HG03521 (cell line): ENCODE results near the gene KDM1A.

Experiments used
- ATAC-seq: cut with Tn5 transposase; IDR thresholded peaks from one replicate; pipeline ENCODE4 v1.9.1; 2021; ENCODE audit warnings: mild to moderate bottlenecking, moderate library complexity; ENCODE audit not compliant: unreplicated experiment

KDM1A gene

GRCh38 chr1:23066075-23066474 lies 46.8 kb downstream of the KDM1A start:
- no peak for ATAC-seq

DNA sequence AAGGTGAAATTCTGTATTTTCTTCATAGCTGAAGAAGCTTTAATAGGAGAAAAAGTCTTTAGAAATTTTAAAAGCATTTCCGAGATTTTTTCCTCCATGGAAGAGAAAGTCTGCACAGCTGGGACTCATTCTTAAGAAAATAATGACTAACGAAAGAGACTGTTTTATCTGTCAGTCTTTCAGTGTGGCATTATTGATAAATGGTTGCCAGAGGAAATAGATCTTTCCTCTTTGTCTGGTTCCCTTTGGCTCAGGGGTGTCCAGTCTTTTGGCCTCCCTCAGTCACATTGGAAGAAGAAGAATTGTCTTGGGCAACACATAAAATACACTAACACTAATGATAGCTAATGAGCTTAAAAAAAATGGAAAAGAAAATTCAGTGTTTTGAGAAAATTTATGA lies 49.9 kb downstream of the KDM1A start:
- no peak for ATAC-seq

DNA sequence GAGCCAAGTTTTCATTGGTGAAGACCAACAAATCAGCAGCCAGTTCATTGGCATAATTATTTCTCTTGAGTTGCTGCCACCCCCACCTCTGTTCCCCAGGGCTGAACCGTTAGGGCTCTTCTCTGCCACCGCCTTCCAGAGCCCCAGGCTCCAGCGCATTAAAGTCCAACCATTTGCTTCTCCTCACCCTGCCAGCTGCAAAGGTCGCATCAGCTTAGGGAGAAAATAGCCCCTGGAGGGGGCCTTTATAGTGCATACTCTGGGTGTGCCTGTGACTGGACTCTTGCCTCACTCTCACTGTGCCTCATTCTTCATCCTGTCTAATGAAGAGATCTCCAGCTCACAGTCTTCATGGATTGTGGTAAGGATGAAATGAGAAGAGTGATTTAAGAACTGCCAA lies 50.4 kb downstream of the KDM1A start:
- ATAC-seq, result no peak

DNA sequence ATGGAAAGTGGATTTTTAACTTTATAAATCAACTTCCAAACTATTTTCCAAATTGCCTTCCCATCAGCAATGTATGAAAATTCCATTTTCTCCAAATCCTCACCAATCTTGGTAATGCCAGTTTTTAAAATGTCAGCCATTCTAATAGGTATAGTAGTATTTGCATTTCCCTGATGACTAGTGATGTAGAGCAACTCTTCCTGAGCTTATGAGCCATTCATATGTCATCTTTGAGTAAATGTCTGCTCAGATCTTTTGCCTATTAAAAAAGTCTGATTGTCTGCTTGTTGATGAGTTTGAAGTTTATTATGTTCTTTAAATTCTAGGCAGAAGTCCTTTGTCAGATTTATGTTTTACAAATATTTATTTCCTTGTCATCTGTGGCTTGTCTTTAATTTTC lies 54.7 kb downstream of the KDM1A start:
- no peak for ATAC-seq

DNA sequence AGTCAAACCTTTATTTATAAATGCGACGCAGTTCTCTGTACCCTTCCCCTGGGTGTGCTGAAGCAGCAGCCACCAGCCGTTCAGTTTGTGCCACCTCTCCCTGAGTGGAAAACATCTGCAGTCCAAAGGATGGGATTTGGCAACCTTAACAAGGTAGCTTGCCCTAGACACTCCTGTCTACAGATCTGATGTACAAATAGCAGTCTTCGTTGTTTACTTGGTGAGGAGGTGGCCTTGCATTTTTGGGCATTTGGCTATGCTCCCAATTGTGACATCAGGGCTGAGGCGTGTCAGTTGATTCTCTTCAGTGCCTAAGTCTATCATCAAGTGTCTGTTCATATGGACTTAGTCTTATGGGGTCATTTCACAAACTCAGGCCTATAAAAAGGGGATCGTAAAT lies 59.8 kb downstream of the KDM1A start:
- no peak for ATAC-seq

- no peak for ATAC-seq
These were observed 61.6 kb downstream of the KDM1A start for GRCh38 chr1:23080885-23081284.

DNA sequence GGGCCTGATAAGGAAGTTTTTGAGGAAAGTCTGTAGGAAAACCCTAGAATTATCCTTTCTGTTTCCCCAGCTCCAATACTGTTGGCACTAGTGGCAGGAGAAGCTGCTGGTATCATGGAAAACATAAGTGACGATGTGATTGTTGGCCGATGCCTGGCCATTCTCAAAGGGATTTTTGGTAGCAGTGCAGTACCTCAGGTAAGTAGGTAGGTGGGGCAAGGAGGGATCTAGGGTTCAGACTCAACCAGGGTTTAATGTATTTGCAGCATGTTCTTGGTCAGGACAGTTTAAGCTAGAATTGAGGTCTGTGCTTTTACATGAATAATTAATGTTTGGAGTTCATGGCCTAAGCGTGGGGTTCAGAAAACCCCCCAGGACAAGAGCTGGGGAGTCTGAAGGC lies 62.1 kb downstream of the KDM1A start:
- ATAC-seq, result no peak

GRCh38 chr1:23083714-23084480 lies 64.6 kb downstream of the KDM1A start:
- no peak for ATAC-seq

GRCh38 chr1:23084880-23085279 lies 65.6 kb downstream of the KDM1A start:
- no peak for ATAC-seq

- no peak for ATAC-seq
These were observed 66.4 kb downstream of the KDM1A start for GRCh38 chr1:23085696-23086095.

DNA sequence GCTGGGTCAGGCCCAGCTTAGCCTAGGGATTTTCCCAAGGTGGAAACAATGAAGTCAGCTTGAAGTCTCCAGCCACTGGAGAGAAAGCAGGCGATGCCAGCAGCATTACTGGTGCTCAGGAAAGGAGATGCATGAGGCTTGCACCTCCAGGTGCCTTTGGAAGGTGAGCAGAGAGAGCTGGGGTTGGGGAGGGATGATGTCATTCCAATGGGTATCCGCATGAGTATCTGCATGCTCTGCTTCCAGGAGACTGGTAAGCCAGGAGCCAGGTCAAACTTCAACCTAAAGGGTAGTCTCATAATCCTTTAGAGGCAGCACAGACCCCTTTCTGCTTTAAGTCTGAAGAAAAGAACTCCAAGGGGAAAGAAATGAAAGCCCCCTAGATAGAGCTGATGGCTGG lies 68.8 kb downstream of the KDM1A start:
- no peak for ATAC-seq

DNA sequence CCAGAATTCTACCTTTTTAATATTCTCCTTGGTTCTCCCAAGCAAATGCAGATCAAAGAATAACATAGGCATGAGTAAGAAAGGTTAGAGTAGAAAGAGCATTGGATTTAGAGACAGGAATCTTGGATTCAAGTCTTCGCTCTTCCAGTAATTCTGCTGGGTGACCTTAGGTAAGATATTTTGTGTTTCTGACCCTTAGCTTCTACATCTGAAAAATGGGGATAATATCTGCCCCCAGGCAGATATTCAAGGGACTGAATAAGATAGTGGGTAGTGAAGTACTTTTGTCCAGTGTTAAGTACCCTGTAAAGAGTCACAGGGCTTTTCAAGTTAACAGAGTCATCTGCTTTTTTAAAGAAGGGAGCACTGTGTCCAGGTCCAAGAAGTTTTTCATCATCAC lies 70.8 kb downstream of the KDM1A start:
- ATAC-seq, result no peak

DNA sequence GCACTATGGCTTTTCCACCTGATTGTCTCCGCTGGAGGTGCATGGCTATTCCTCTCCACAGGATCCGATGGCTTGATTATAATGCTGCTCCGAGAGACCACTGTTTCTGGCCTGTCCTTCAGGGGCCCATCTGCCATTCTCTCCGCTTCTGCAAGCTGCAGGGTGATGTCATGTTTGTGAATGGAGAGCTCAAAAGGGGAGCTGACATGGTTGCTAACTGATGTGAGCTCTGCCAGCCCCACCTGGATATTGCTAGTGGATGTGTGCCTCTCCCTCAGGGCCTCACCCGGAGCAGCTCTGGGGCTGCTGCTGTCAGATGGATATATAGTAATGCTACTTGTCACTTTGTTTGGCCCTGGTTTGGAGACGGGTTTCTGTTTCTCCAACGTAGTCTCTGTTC lies 72.3 kb downstream of the KDM1A start:
- ATAC-seq, result no peak

DNA sequence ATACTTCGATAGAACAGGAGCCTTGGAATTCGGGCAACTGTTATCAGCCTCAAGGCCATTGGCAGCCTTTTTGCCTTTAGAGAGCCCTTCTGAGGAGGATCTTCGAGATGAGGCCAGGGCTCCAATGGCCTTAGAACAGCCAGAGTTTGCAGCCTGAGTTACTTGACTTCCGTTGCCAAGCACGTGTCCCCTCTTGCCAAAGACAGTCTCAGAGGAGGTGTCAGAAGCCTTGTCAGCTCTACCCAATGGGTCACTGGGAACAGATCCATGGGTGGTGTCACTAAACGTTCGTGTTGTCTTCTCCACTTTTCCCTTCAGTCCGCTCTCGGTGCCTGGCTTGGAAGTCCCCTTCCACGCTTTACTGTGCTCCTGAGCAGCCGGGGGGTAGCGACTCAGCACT lies 73.2 kb downstream of the KDM1A start:
- ATAC-seq, result no peak

- ATAC-seq, result no peak
These were observed 78.0 kb downstream of the KDM1A start for GRCh38 chr1:23097316-23097715.

DNA sequence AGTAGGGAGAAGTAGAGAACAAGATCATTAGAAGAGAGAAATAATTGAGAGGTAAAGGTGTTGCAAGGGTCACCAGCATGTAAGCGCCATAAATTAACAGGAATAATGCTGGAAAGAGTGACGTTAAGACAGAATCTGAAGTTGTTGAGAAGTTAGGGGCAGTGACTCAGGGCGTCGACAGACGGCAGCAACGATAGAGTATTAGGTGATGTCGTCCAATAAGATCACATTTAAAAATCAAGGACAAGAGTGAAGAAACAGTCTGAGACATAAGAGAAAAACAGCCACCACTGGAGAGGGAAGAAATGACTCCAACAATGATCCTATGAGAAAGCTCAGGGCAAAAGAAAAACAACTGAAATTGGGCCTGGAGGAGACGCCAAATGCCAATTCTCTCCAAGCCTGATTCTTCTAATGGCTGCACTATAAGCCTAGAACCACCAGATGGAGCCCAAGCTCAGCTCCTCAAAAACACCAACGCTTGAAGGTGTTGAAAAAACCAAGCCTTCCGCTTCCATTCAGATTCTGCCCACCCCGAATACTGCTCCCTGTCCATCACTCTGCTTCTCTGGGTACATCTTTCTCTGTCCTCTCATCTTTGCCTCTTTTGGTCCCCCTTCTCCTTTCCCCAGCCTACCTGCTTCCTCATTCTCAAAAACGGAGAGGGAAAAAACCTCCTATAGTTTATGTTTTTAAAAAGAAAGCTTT lies 79.3 kb downstream of the KDM1A start:
- no peak for ATAC-seq

DNA sequence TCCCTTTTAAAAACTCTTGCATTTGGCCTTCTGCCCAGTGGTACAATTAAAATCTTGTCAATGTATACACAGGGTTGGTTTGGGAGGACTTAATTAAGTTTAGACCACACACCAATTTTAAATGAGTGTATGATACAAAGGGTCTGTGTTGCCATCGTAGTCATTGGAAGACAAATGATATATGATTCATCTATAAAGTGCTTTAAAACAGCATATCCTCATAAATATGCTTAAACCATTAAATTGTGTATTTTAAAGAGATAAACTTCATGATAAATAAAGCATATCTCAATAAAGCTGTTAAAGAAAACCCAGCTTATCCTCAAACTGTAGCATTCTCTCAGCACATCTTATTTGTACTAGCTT lies 79.9 kb downstream of the KDM1A start:
- no peak for ATAC-seq

GRCh38 chr1:23100074-23100748 lies 80.9 kb downstream of the KDM1A start:
- ATAC-seq, result no peak

GRCh38 chr1:23101101-23101827 lies 82.0 kb downstream of the KDM1A start:
- ATAC-seq, result no peak

DNA sequence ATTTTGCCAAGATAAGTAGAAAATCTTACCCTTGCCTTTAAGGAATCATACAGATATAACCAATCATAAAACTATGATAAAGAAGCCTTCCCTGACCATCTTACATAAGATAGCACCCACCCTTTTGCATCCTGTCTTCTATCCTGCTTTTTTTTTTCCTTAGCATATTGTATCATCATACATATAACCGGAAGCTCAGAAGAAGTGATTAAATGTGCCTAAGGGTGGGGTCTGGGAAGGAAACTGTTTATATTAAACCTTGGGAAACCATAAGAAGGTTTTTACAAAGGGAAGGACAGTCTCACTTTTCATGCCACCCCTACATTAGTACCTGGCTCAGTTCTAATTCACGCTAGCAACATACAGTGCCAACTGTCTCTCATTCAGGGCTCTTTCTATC lies 82.6 kb downstream of the KDM1A start:
- ATAC-seq, result no peak

- ATAC-seq, result no peak
These were observed 83.0 kb downstream of the KDM1A start for GRCh38 chr1:23102289-23102688.
